GM21381 (cell line): ENCODE measurements around the gene GDF10.

ENCODE experiments used
- ATAC-seq: cut with Tn5 transposase; IDR thresholded peaks from one replicate; pipeline ENCODE4 v1.9.1; 2021; ENCODE audit warnings: mild to moderate bottlenecking, moderate library complexity; ENCODE audit not compliant: unreplicated experiment

The GDF10 gene

GRCh38 chr10:47331491-47331890 is 31.5 kb downstream of the GDF10 start:
- no peak for ATAC-seq

GRCh38 chr10:47331954-47332353 is 32.0 kb downstream of the GDF10 start:
- ATAC-seq = no peak

GRCh38 chr10:47332371-47332770 is 32.4 kb downstream of the GDF10 start:
- ATAC-seq = no peak

GRCh38 chr10:47332946-47333345 is 32.9 kb downstream of the GDF10 start:
- no peak for ATAC-seq

GRCh38 chr10:47333532-47333931 is 33.5 kb downstream of the GDF10 start:
- ATAC-seq = no peak

GRCh38 chr10:47334466-47335295 is 34.7 kb downstream of the GDF10 start:
- ATAC-seq = no peak

- ATAC-seq = no peak
These were observed 35.9 kb downstream of the GDF10 start for GRCh38 chr10:47335906-47336305.

GRCh38 chr10:47336387-47337134 is 36.6 kb downstream of the GDF10 start:
- no peak for ATAC-seq

- ATAC-seq = no peak
These were observed 37.3 kb downstream of the GDF10 start for GRCh38 chr10:47337310-47337709.

GRCh38 chr10:47339186-47339735 is 39.3 kb downstream of the GDF10 start:
- no peak for ATAC-seq

GRCh38 chr10:47339759-47340607 is 40.0 kb downstream of the GDF10 start:
- no peak for ATAC-seq

GRCh38 chr10:47340608-47341170 is 40.7 kb downstream of the GDF10 start:
- no peak for ATAC-seq

- ATAC-seq = no peak
These were observed 45.2 kb downstream of the GDF10 start for GRCh38 chr10:47344996-47345870.

GRCh38 chr10:47346581-47347302 is 46.7 kb downstream of the GDF10 start:
- no peak for ATAC-seq

GRCh38 chr10:47347303-47347675 is 47.3 kb downstream of the GDF10 start:
- no peak for ATAC-seq

- no peak for ATAC-seq
These were observed 48.2 kb downstream of the GDF10 start, which contains the start of gene RBP3 for GRCh38 chr10:47348138-47348651. TSS of gene RBP3 (plus strand) at chr10:47348363. CDS start at chr10:47348485, 122 bp downstream.

- ATAC-seq = no peak
These were observed 48.9 kb downstream of the GDF10 start for GRCh38 chr10:47348661-47349470.

- ATAC-seq = no peak
These were observed 49.5 kb downstream of the GDF10 start for GRCh38 chr10:47349516-47349915.
